ENCODE results near the gene EIF4E2. TPM values are rescaled to one million over a fixed set of nuclear protein-coding genes. Genes with fewer than 3 reads are reported as not detected.

The EIF4E2 gene
- total and polyA plus RNA-seq, 2 of the 13 experiments (the other 11 are each of a cell fraction or from before 2014, with no cell fraction given): 25.0 to 101 TPM

GRCh38 chr2:232522623-232523401 is 27.7 kb upstream of the EIF4E2 start:
- Histone ChIP-seq H3K4me1 (ENCODE audit: insufficient read depth, low read length) (peaks cover 35% of the 10 kb centered on the region), H3K9ac (ENCODE audit: insufficient read depth, low read depth, low read length) (no peak overlapping the region), H3K4me2 (ENCODE audit: low read depth, low read length) (0 out of 2 replicates have a peak overlapping the region, but pooled peaks have one; percentile 37), H3K27me3 (ENCODE audit: control insufficient read depth in 1 of 2, insufficient read depth in 2 of 2, low read length in 2 of 2) (peaks cover 30 to 85% of the 10 kb centered on the region in 2 experiments), H3K27ac (ENCODE audit: extremely low read length, insufficient read depth, low read length) (no peak overlapping the region), H2AFZ (ENCODE audit: low read length) (no peak overlapping the region), H3K79me2 (ENCODE audit: insufficient read depth, low read length) (no peaks in the 10 kb centered on the region), H4K20me1 (ENCODE audit: insufficient read depth, low read length) (no peaks in the 10 kb centered on the region), H3K9me3 (ENCODE audit: low read length) (no peaks in the 10 kb centered on the region), H3K4me3 (replicated peaks in 1 of 3; ENCODE audit: insufficient read depth in 1 of 3, low read depth in 2 of 3, low read length in 3 of 3) (peak overlapping the region in 2 of 3 experiments; percentile 50 to 73; a peak in 1 of 6 replicates), H3K36me3 (replicated peaks in 1 of 2; ENCODE audit: control insufficient read depth in 1 of 2, insufficient read depth in 2 of 2, low read length in 2 of 2) (no peaks in the 10 kb centered on the region)
- 0 out of 2 replicates have a peak, but pooled peaks have one; percentile 4 for TF ChIP-seq ZNF761 (CRISPR knock-in tag; conservative IDR thresholded peaks at IDR 0.05)
- TF ChIP-seq MZF1 (CRISPR knock-in tag; IDR thresholded peaks at IDR 0.05; ENCODE audit: borderline replicate concordance): no peak
- TF ChIP-seq ZNF24 (IDR thresholded peaks at IDR 0.05): no peak
- TF ChIP-seq NFYB (CRISPR knock-in tag; IDR thresholded peaks at IDR 0.05): no peak
- no peak for TF ChIP-seq ZNF354B (CRISPR knock-in tag; IDR thresholded peaks at IDR 0.05)
- TF ChIP-seq, protein P1, sequence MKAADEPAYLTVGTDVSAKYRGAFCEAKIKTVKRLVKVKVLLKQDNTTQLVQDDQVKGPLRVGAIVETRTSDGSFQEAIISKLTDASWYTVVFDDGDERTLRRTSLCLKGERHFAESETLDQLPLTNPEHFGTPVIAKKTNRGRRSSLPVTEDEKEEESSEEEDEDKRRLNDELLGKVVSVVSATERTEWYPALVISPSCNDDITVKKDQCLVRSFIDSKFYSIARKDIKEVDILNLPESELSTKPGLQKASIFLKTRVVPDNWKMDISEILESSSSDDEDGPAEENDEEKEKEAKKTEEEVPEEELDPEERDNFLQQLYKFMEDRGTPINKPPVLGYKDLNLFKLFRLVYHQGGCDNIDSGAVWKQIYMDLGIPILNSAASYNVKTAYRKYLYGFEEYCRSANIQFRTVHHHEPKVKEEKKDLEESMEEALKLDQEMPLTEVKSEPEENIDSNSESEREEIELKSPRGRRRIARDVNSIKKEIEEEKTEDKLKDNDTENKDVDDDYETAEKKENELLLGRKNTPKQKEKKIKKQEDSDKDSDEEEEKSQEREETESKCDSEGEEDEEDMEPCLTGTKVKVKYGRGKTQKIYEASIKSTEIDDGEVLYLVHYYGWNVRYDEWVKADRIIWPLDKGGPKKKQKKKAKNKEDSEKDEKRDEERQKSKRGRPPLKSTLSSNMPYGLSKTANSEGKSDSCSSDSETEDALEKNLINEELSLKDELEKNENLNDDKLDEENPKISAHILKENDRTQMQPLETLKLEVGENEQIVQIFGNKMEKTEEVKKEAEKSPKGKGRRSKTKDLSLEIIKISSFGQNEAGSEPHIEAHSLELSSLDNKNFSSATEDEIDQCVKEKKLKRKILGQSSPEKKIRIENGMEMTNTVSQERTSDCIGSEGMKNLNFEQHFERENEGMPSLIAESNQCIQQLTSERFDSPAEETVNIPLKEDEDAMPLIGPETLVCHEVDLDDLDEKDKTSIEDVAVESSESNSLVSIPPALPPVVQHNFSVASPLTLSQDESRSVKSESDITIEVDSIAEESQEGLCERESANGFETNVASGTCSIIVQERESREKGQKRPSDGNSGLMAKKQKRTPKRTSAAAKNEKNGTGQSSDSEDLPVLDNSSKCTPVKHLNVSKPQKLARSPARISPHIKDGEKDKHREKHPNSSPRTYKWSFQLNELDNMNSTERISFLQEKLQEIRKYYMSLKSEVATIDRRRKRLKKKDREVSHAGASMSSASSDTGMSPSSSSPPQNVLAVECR (CRISPR knock-in tag; IDR thresholded peaks at IDR 0.05; ENCODE audit: borderline replicate concordance): 0 out of 2 replicates have a peak, but pooled peaks have one; percentile 0
- peak; percentile 68; the same call in 1 of the 2 replicates for TF ChIP-seq ZNF629 (CRISPR knock-in tag; conservative IDR thresholded peaks at IDR 0.05)
- TF ChIP-seq PAWR (CRISPR knock-in tag; IDR thresholded peaks at IDR 0.05; ENCODE audit: borderline replicate concordance): no peak
- no peak for DNase-seq (ENCODE audit: low spot score)
- in situ Hi-C loops (cut with HindIII; ENCODE audit: extremely low pct_ligation_motif_present, low pct_unique_long_range_greater_than_20kb) (no loop called here), intact Hi-C loops (cut with micrococcal nuclease; ENCODE audit: unreplicated experiment) (loop anchor here (5.0 to 10.0 kb wide), 3 partner anchors 46 to 618 kb away; no protein-coding TSS in a partner anchor)
- no TSS peak for BruUV-seq (replicated peaks)
- ATAC-seq: no peak
- ChIA-PET POLR2A (interaction anchor here (1.0 kb wide), 1 partner anchor 28 kb away, joined by 4 read pairs; the partner anchor contains the start of genes EIF4E2 and TIGD1), CTCF (ENCODE audit: low intra/inter-chr PET ratio, low total read pairs) (interaction anchor here (1.1 to 1.5 kb wide), 2 partner anchors 43 to 82 kb away, joined by 3 to 6 read pairs; no protein-coding TSS in a partner anchor)
- 37% methylated on average over 38 of the region's 46 CpGs for WGBS (ENCODE audit: low lambda C conversion rate)
- FAIRE-seq: no peak

Measured in HepG2 (cell line).